Keratinocyte (primary cell): ENCODE data around the gene FKBP1A.

Source experiments
- CTCF ChIP-seq, 3 experiments: IDR thresholded peaks in 1 of 3; conservative IDR thresholded peaks in 1 of 3; optimal IDR thresholded peaks in 1 of 3; 2 replicates in 2 of 3; 3 replicates in 1 of 3; pipeline versions ENCODE3 to v1.5.1; 2011; ENCODE audit warnings: low read length in 3 of 3, mild to moderate bottlenecking in 3 of 3, moderate library complexity in 2 of 3, control low read depth in 1 of 3, inconsistent platforms in 1 of 3; ENCODE audit not compliant: insufficient read depth in 2 of 3; ENCODE audit errors: extremely low read depth in 1 of 3
- EZH2 ChIP-seq: IDR thresholded peaks from one replicate; pipeline ENCODE4 v1.6.1; 2012; ENCODE audit warnings: inconsistent platforms, mild to moderate bottlenecking, low read length, moderate library complexity

GRCh38 chr20:1429143-1429728 lies 36.4 kb upstream of the FKBP1A start:
- TF ChIP-seq CTCF (optimal IDR thresholded peaks at IDR 0.05 in 1 of 3, IDR thresholded peaks at IDR 0.05 in 1 of 3, conservative IDR thresholded peaks at IDR 0.05 in 1 of 3; ENCODE audit: extremely low read depth in 1 of 3, insufficient read depth in 2 of 3, low read length in 3 of 3) (no peak), EZH2 (no peak)
